CD14-positive monocyte (primary cell): Measurements from ENCODE around the gene FAM3C. TPM values are rescaled to one million over a fixed set of nuclear protein-coding genes. Genes with fewer than 3 reads are reported as not detected.

Experiments used
- DNase-seq, 3 donors: peaks; one replicate each; pipeline ENCODE4 v3.0.0-alpha.2; 2011 to 2022
- H2AFZ ChIP-seq: 2 replicates; pipeline ENCODE4 v1.6.0; 2012; ENCODE audit warnings: mild to moderate bottlenecking, low read depth, low read length, inconsistent platforms; ENCODE audit not compliant: insufficient read depth, poor library complexity, severe bottlenecking
- H3K27ac ChIP-seq, 2 donors: 1 replicate in 1 of 2; 2 replicates in 1 of 2; pipeline ENCODE4 v1.5.1; 2012 to 2013; ENCODE audit warnings: low read length in 2 of 2, control low read depth in 1 of 2, inconsistent platforms in 1 of 2, low read depth in 1 of 2, mild to moderate bottlenecking in 1 of 2
- H3K27me3 ChIP-seq, 2 donors: one replicate each; pipeline versions ENCODE4 v1.6.0 to v1.6.1; 2011 to 2013; ENCODE audit warnings: low read length in 2 of 2; ENCODE audit not compliant: control insufficient read depth in 2 of 2, insufficient read depth in 2 of 2
- H3K36me3 ChIP-seq, 2 donors: replicated peaks in 1 of 2; 1 replicate in 1 of 2; 2 replicates in 1 of 2; pipeline versions ENCODE4 v1.5.1 to v1.6.1; 2012 to 2013; ENCODE audit warnings: low read length in 2 of 2, control low read depth in 1 of 2, inconsistent platforms in 1 of 2, mild to moderate bottlenecking in 1 of 2; ENCODE audit not compliant: insufficient read depth in 2 of 2, control insufficient read depth in 1 of 2
- H3K4me1 ChIP-seq, 2 donors: 1 replicate in 1 of 2; 2 replicates in 1 of 2; pipeline versions ENCODE4 v1.5.1 to v1.6.1; 2012 to 2013; ENCODE audit warnings: low read length in 2 of 2, control low read depth in 1 of 2, inconsistent platforms in 1 of 2, mild to moderate bottlenecking in 1 of 2, moderate library complexity in 1 of 2; ENCODE audit not compliant: insufficient read depth in 2 of 2, control insufficient read depth in 1 of 2
- H3K4me2 ChIP-seq: replicated peaks from 2 replicates; pipeline ENCODE3; 2012; ENCODE audit warnings: low read length, moderate library complexity, mild to moderate bottlenecking; ENCODE audit not compliant: poor library complexity, severe bottlenecking; ENCODE audit errors: extremely low read depth
- H3K4me3 ChIP-seq, 3 experiments: fragments of 200-600 bp in 1 of 3; sonication (generic) in 1 of 3; replicated peaks in 1 of 3; 1 replicate in 2 of 3; 2 replicates in 1 of 3; pipeline ENCODE4 v1.5.1; 2011 to 2013; ENCODE audit warnings: low read length in 3 of 3, mild to moderate bottlenecking in 3 of 3, control low read depth in 2 of 3, low read depth in 2 of 3, inconsistent platforms in 1 of 3, moderate library complexity in 1 of 3
- H3K79me2 ChIP-seq: 2 replicates; pipeline ENCODE4 v1.6.0; 2012; ENCODE audit warnings: mild to moderate bottlenecking, control low read depth, inconsistent platforms, low read length, moderate library complexity; ENCODE audit not compliant: insufficient read depth
- H3K9ac ChIP-seq: 2 replicates; pipeline ENCODE4 v1.6.0; 2017; ENCODE audit warnings: low read length, mild to moderate bottlenecking; ENCODE audit not compliant: insufficient read depth, poor library complexity, severe bottlenecking
- H3K9me3 ChIP-seq, 2 donors: replicated peaks in 1 of 2; 1 replicate in 1 of 2; 2 replicates in 1 of 2; pipeline versions ENCODE4 v1.5.1 to v1.6.1; 2012 to 2013; ENCODE audit warnings: low read length in 2 of 2, control low read depth in 1 of 2; ENCODE audit not compliant: control insufficient read depth in 1 of 2, insufficient read depth in 1 of 2
- H4K20me1 ChIP-seq: 2 replicates; pipeline ENCODE4 v1.6.0; 2012; ENCODE audit warnings: mild to moderate bottlenecking, low read length, control low read depth, moderate library complexity; ENCODE audit not compliant: insufficient read depth
- H3K27ac Mint-ChIP-seq, 7 donors: one replicate each; pipeline ENCODE4 v1.8.0; 2020; ENCODE audit warnings: mild to moderate bottlenecking in 7 of 7, mixed read lengths in 7 of 7, moderate library complexity in 6 of 7, inconsistent platforms in 2 of 7
- H3K27me3 Mint-ChIP-seq, 3 donors: one replicate each; pipeline ENCODE4 v1.8.0; 2021 to 2022; ENCODE audit warnings: low read depth in 3 of 3, mild to moderate bottlenecking in 3 of 3, mixed read lengths in 3 of 3, moderate library complexity in 3 of 3, inconsistent platforms in 1 of 3
- H3K36me3 Mint-ChIP-seq, 2 donors: one replicate each; pipeline ENCODE4 v1.8.0; 2020; ENCODE audit warnings: mixed read lengths in 2 of 2, inconsistent platforms in 1 of 2, mild to moderate bottlenecking in 1 of 2
- H3K4me1 Mint-ChIP-seq: one replicate; pipeline ENCODE4 v1.8.0; 2020; ENCODE audit warnings: mild to moderate bottlenecking, mixed read lengths
- H3K4me3 Mint-ChIP-seq, 2 donors: one replicate each; pipeline ENCODE4 v1.8.0; 2020; ENCODE audit warnings: mild to moderate bottlenecking in 2 of 2, mixed read lengths in 2 of 2, moderate library complexity in 1 of 2
- H3K9me3 Mint-ChIP-seq, 7 donors: one replicate each; pipeline ENCODE4 v1.8.0; 2020 to 2022; ENCODE audit warnings: mixed read lengths in 7 of 7, mild to moderate bottlenecking in 6 of 7, moderate library complexity in 6 of 7, inconsistent platforms in 2 of 7
- WGBS: methylation state at CpG from one replicate; pipeline ENCODE4 v1.1.5; 2013; ENCODE audit warnings: missing lambda C conversion rate; ENCODE audit not compliant: insufficient coverage; 5-methylcytosine and 5-hydroxymethylcytosine counted together
- intact Hi-C, 2 donors: fragments of 100-400 bp; cut with micrococcal nuclease; formaldehyde crosslinking; loops; one replicate each; pipeline versions ENCODE4 v1.15.0 to v1.15.1; 2023
- polyA plus RNA-seq, 3 donors: library from polyadenylated mRNA; depleted of rRNA in 1 of 3; unstranded in 2 of 3; stranded (reverse) in 1 of 3; fragments of 300-500 nt in 2 of 3; fragments of >200 nt in 1 of 3; fragmentation: Illumina TruSeq in 2 of 3; gene quantifications; 1 replicate in 2 of 3; 2 replicates in 1 of 3; pipeline ENCODE4 v1.2.3, GENCODE V29; 2012 to 2021
- TF ChIP-seq, protein P1 (sequence below): fragments of 200-600 bp; IDR thresholded peaks from one replicate; pipeline ENCODE4 v1.8.0; 2022; ENCODE audit warnings: antibody characterized with exemption, mild to moderate bottlenecking

The FAM3C gene
- polyA plus RNA-seq, 3 donors: 5.5 to 13.0 (median 7.3) TPM

DNA sequence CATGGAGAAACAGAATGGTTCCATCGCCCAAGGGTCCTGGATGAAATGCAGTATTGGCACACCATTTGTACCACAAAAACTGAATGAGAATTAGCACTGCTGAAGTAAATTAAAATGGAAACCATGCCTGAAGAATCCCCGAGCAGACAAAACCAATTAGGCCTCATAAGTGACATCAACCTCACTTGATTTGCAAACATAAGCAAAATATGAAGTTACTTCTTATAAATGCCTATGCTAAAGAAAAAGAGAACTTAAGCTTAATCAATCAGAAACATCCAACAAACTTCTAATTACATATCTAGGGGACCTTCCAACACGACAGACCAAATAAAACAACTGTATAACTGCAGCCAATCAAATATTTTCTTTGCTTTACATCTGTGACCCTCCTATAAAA is 4.4 kb downstream of the FAM3C start:
- Histone ChIP-seq H3K9me3 (peaks cover 0 to 5% of the 10 kb centered on the region in 2 donors), H2AFZ (no peak overlapping the region), H3K9ac (no peak overlapping the region), H3K4me1 (peaks cover 10 to 15% of the 10 kb centered on the region in 2 donors), H3K27ac (no peak overlapping the region), H3K79me2 (peaks cover 12% of the 10 kb centered on the region), H3K36me3 (no peaks in the 10 kb centered on the region), H3K27me3 (no peaks in the 10 kb centered on the region), H3K4me2 (no peak overlapping the region), H3K4me3 (no peak overlapping the region), H4K20me1 (peaks cover 6% of the 10 kb centered on the region)
- H3K4me1 Mint-ChIP-seq: peaks cover 14% of the 10 kb centered on the region
- H3K27ac Mint-ChIP-seq: no peak overlapping the region
- no peaks in the 10 kb centered on the region for H3K27me3 Mint-ChIP-seq
- DNase-seq: no peak
- intact Hi-C loops: no loop called here
- peaks cover 4 to 6% of the 10 kb centered on the region in 2 donors for H3K36me3 Mint-ChIP-seq
- TF ChIP-seq, protein P1, sequence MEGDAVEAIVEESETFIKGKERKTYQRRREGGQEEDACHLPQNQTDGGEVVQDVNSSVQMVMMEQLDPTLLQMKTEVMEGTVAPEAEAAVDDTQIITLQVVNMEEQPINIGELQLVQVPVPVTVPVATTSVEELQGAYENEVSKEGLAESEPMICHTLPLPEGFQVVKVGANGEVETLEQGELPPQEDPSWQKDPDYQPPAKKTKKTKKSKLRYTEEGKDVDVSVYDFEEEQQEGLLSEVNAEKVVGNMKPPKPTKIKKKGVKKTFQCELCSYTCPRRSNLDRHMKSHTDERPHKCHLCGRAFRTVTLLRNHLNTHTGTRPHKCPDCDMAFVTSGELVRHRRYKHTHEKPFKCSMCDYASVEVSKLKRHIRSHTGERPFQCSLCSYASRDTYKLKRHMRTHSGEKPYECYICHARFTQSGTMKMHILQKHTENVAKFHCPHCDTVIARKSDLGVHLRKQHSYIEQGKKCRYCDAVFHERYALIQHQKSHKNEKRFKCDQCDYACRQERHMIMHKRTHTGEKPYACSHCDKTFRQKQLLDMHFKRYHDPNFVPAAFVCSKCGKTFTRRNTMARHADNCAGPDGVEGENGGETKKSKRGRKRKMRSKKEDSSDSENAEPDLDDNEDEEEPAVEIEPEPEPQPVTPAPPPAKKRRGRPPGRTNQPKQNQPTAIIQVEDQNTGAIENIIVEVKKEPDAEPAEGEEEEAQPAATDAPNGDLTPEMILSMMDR: no peak
- no peak overlapping the region for H3K4me3 Mint-ChIP-seq
- 89% methylated on average over 1 of the region's 3 CpGs for WGBS
- peaks cover 0 to 6% (median 4%) of the 10 kb centered on the region in 7 donors for H3K9me3 Mint-ChIP-seq

DNA sequence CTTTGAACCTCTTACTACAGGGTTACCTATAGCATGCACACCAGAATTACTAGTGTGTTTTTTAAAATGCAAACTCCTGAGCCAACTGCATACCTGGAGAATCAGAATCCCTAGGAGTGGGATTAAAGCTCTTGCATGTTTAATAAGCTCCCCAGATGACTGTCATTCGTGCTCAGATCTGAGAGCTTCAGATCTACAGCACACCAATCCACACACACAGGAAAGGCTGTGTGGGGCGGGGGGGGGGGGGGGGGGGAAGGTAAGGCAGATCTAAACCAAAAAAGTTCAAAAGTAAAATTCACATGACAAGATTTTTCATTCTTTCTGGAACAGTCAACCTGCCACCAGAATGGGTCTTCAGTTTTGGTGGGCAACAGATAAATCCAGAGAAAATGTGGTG is 5.5 kb downstream of the FAM3C start:
- H3K9ac ChIP-seq: no peak overlapping the region
- intact Hi-C loops: no loop called here
- Mint-ChIP-seq H3K36me3 (peaks cover 4 to 6% of the 10 kb centered on the region in 2 donors), H3K27ac (no peak overlapping the region), H3K27me3 (no peaks in the 10 kb centered on the region), H3K4me1 (peaks cover 15% of the 10 kb centered on the region), H3K9me3 (peaks cover 0 to 6% (median 4%) of the 10 kb centered on the region in 7 donors), H3K4me3 (no peak overlapping the region)
- H3K36me3 ChIP-seq: no peaks in the 10 kb centered on the region
- no CpG with 5 or more reads among the region's 2 CpGs for WGBS
- no peak overlapping the region for H3K27ac ChIP-seq
- no peak overlapping the region for H2AFZ ChIP-seq
- peaks cover 12% of the 10 kb centered on the region for H3K79me2 ChIP-seq
- peaks cover 6% of the 10 kb centered on the region for H4K20me1 ChIP-seq
- peaks cover 8 to 12% of the 10 kb centered on the region in 2 donors for H3K4me1 ChIP-seq
- H3K27me3 ChIP-seq: no peaks in the 10 kb centered on the region
- peaks cover 0 to 5% of the 10 kb centered on the region in 2 donors for H3K9me3 ChIP-seq
- H3K4me3 ChIP-seq: no peak overlapping the region
- H3K4me2 ChIP-seq: no peak overlapping the region
- TF ChIP-seq, protein P1: no peak
- DNase-seq: no peak
